H1 (cell line): ENCODE results near the gene RETREG1. TPM values are rescaled to one million over a fixed set of nuclear protein-coding genes. Genes with fewer than 3 reads are reported as not detected.

Experiments
- CTCF ChIA-PET: fragments of 300-600 bp; sonication (Branson Sonifier 250); formaldehyde crosslinking; loops from one replicate; lab custom pipeline; 2021; ENCODE audit not compliant: partially characterized antibody; lab: Charles Lee
- POLR2A ChIA-PET: fragments of 300-600 bp; sonication (Branson Sonifier 250); formaldehyde crosslinking; loops from one replicate; lab custom pipeline; 2021; ENCODE audit warnings: inconsistent platforms; ENCODE audit not compliant: partially characterized antibody; lab: Charles Lee
- DNase-seq, 2 experiments: peaks; one replicate each; pipeline versions ENCODE4 v3.0.0 to v3.0.0-alpha.2; 2010 to 2022; ENCODE audit warnings: low spot score in 2 of 2, low read depth in 1 of 2, mixed read lengths in 1 of 2
- FAIRE-seq: peaks from 2 replicates; lab custom pipeline; 2011; peaks lifted over from hg19 to GRCh38; lab: Jason Lieb, UNC
- H2AFZ ChIP-seq: 2 replicates; pipeline ENCODE4 v1.8.1; 2012; ENCODE audit warnings: low read length, inconsistent platforms
- H2AK5ac ChIP-seq: 2 replicates; pipeline ENCODE4 v1.6.1; 2013; ENCODE audit warnings: low read depth, low read length
- H2BK120ac ChIP-seq: replicated peaks from 2 replicates; pipeline ENCODE3; 2013; ENCODE audit warnings: low read depth, low read length, inconsistent platforms
- H2BK12ac ChIP-seq: 2 replicates; pipeline ENCODE4 v1.6.1; 2013; ENCODE audit warnings: low read depth, low read length
- H2BK15ac ChIP-seq: 2 replicates; pipeline ENCODE4 v1.6.1; 2013; ENCODE audit warnings: low read length
- H2BK20ac ChIP-seq: 2 replicates; pipeline ENCODE4 v1.6.1; 2013; ENCODE audit warnings: low read length
- H2BK5ac ChIP-seq: 2 replicates; pipeline ENCODE4 v1.6.1; 2013; ENCODE audit warnings: low read depth, low read length
- H3K14ac ChIP-seq: 2 replicates; pipeline ENCODE4 v1.6.1; 2013; ENCODE audit warnings: inconsistent platforms; ENCODE audit not compliant: insufficient read length
- H3K18ac ChIP-seq: 2 replicates; pipeline ENCODE4 v1.6.1; 2013; ENCODE audit warnings: low read length; ENCODE audit errors: extremely low read depth
- H3K23ac ChIP-seq: 2 replicates; pipeline ENCODE4 v1.6.1; 2013; ENCODE audit warnings: inconsistent platforms; ENCODE audit not compliant: insufficient read length
- H3K23me2 ChIP-seq: 2 replicates; pipeline ENCODE4 v1.6.1; 2013; ENCODE audit warnings: low read depth, low read length
- H3K27ac ChIP-seq: 2 replicates; pipeline ENCODE4 v1.6.1; 2011; ENCODE audit warnings: low read depth, low read length, inconsistent platforms
- H3K27me3 ChIP-seq, 4 experiments: replicated peaks in 1 of 4; 1 replicate in 1 of 4; 2 replicates in 3 of 4; pipeline versions ENCODE4 v1.6.1 to v1.8.1; 2011 to 2013; ENCODE audit warnings: low read length in 3 of 4, mild to moderate bottlenecking in 3 of 4, inconsistent platforms in 2 of 4, mixed read lengths in 2 of 4, moderate library complexity in 1 of 4; ENCODE audit not compliant: control insufficient read depth in 3 of 4, insufficient read depth in 3 of 4; ENCODE audit errors: extremely low read depth in 1 of 4
- H3K36me3 ChIP-seq, 4 experiments: 2 replicates each; pipeline versions ENCODE4 v1.6.1 to v1.8.1; 2011 to 2013; ENCODE audit warnings: mild to moderate bottlenecking in 4 of 4, low read length in 3 of 4, moderate library complexity in 2 of 4, control low read depth in 1 of 4, inconsistent platforms in 1 of 4; ENCODE audit not compliant: insufficient read depth in 4 of 4, control insufficient read depth in 2 of 4
- H3K4ac ChIP-seq: replicated peaks from 2 replicates; pipeline ENCODE3; 2013; ENCODE audit warnings: low read length, low read depth, mixed read lengths, inconsistent platforms; ENCODE audit not compliant: insufficient read length
- H3K4me1 ChIP-seq, 4 experiments: replicated peaks in 1 of 4; 1 replicate in 1 of 4; 2 replicates in 3 of 4; pipeline versions ENCODE4 v1.6.1 to v1.8.1; 2011 to 2013; ENCODE audit warnings: low read length in 3 of 4, inconsistent platforms in 2 of 4, mixed read lengths in 1 of 4; ENCODE audit not compliant: insufficient read depth in 4 of 4, control insufficient read depth in 3 of 4
- H3K4me2 ChIP-seq, 2 experiments: 2 replicates each; pipeline versions ENCODE4 v1.6.1 to v1.8.1; 2011 to 2013; ENCODE audit warnings: low read depth in 2 of 2, low read length in 2 of 2, control low read depth in 1 of 2, inconsistent platforms in 1 of 2, mild to moderate bottlenecking in 1 of 2; ENCODE audit not compliant: insufficient read depth in 1 of 2
- H3K4me3 ChIP-seq, 4 experiments: fragments of 200-600, 300-600 bp in 1 of 4; sonication (generic), shearing (Covaris generic), sonication (Bioruptor Twin) in 1 of 4; 2 replicates each; pipeline versions ENCODE4 v1.5.1 to v1.8.1; 2011 to 2016; ENCODE audit warnings: low read length in 4 of 4, low read depth in 3 of 4, control low read depth in 2 of 4, inconsistent platforms in 2 of 4, mild to moderate bottlenecking in 2 of 4, mixed read lengths in 1 of 4, moderate library complexity in 1 of 4; ENCODE audit not compliant: insufficient read depth in 2 of 4; ENCODE audit errors: extremely low read depth in 1 of 4
- H3K56ac ChIP-seq: replicated peaks from 2 replicates; pipeline ENCODE3; 2013; ENCODE audit warnings: low read depth, mild to moderate bottlenecking, mixed read lengths, low read length, inconsistent platforms; ENCODE audit not compliant: insufficient read length
- H3K79me1 ChIP-seq: 2 replicates; pipeline ENCODE4 v1.6.1; 2013; ENCODE audit warnings: low read depth, low read length, control low read depth
- H3K79me2 ChIP-seq, 2 experiments: 2 replicates each; pipeline versions ENCODE4 v1.6.1 to v1.8.1; 2012 to 2013; ENCODE audit warnings: low read length in 2 of 2, mild to moderate bottlenecking in 2 of 2, inconsistent platforms in 1 of 2; ENCODE audit not compliant: insufficient read depth in 2 of 2, control insufficient read depth in 1 of 2
- H3K9ac ChIP-seq, 4 experiments: replicated peaks in 1 of 4; 1 replicate in 1 of 4; 2 replicates in 3 of 4; pipeline versions ENCODE4 v1.6.1 to v1.8.1; 2011 to 2013; ENCODE audit warnings: low read depth in 3 of 4, low read length in 3 of 4, control low read depth in 2 of 4, mild to moderate bottlenecking in 2 of 4, moderate library complexity in 2 of 4, inconsistent platforms in 1 of 4; ENCODE audit errors: extremely low read depth in 1 of 4
- H3K9me3 ChIP-seq, 2 experiments: 2 replicates each; pipeline versions ENCODE4 v1.6.1 to v1.8.1; 2012 to 2013; ENCODE audit warnings: mild to moderate bottlenecking in 2 of 2, moderate library complexity in 2 of 2, control low read depth in 1 of 2, inconsistent platforms in 1 of 2, low read depth in 1 of 2, low read length in 1 of 2, mixed read lengths in 1 of 2; ENCODE audit not compliant: insufficient read depth in 2 of 2
- H4K20me1 ChIP-seq, 2 experiments: replicated peaks in 1 of 2; 2 replicates each; pipeline versions ENCODE3 to v1.8.1; 2011 to 2013; ENCODE audit warnings: inconsistent platforms in 2 of 2, low read length in 2 of 2, mild to moderate bottlenecking in 1 of 2; ENCODE audit not compliant: insufficient read depth in 2 of 2, control insufficient read depth in 1 of 2
- H4K5ac ChIP-seq: 2 replicates; pipeline ENCODE4 v1.6.1; 2013; ENCODE audit warnings: low read length, low read depth, mixed read lengths, inconsistent platforms; ENCODE audit not compliant: insufficient read length
- H4K8ac ChIP-seq: 2 replicates; pipeline ENCODE4 v1.8.0; 2013; ENCODE audit warnings: mild to moderate bottlenecking, moderate library complexity, low read length, inconsistent platforms; ENCODE audit not compliant: insufficient read depth; ENCODE audit errors: extremely low read depth
- H4K91ac ChIP-seq: replicated peaks from 2 replicates; pipeline ENCODE3; 2013; ENCODE audit warnings: low read length, mixed read lengths, inconsistent platforms; ENCODE audit not compliant: insufficient read length
- EP300 ChIP-seq, 2 experiments: IDR thresholded peaks; 1 replicate in 1 of 2; 2 replicates in 1 of 2; pipeline ENCODE4 v1.6.1; 2011 to 2012; ENCODE audit warnings: low read depth in 2 of 2, low read length in 2 of 2, mild to moderate bottlenecking in 2 of 2, borderline replicate concordance in 1 of 2, inconsistent platforms in 1 of 2, moderate library complexity in 1 of 2
- SP2 ChIP-seq: IDR thresholded peaks from 2 replicates; pipeline ENCODE4 v1.6.1; 2012; ENCODE audit warnings: mild to moderate bottlenecking, low read length, inconsistent platforms
- WGBS, 2 experiments: shearing (Covaris generic) in 1 of 2; methylation state at CpG; one replicate each; pipeline versions ENCODE4 v1.1.6 to v1.1.7; 2013 to 2015; ENCODE audit warnings: low lambda C conversion rate in 2 of 2, mixed read lengths in 2 of 2, inconsistent platforms in 1 of 2, low coverage in 1 of 2, missing lambda C conversion rate in 1 of 2; ENCODE audit not compliant: insufficient replicate concordance in 2 of 2, insufficient coverage in 1 of 2, insufficient read length in 1 of 2; ENCODE audit errors: extremely low coverage in 1 of 2, missing lambda C conversion rate in 1 of 2; 5-methylcytosine and 5-hydroxymethylcytosine counted together
- polyA plus RNA-seq, 7 experiments: library from polyadenylated mRNA; depleted of rRNA in 3 of 7; stranded (reverse) in 5 of 7; unstranded in 2 of 7; fragments of >200 nt in 5 of 7; fragments of 200-250 nt in 2 of 7; gene quantifications; 1 replicate in 5 of 7; 2 replicates in 1 of 7; 4 replicates in 1 of 7; pipeline versions ENCODE4 v1.2.1 to v1.2.3, GENCODE V29; 2011 to 2013; ENCODE audit warnings: missing spikeins in 2 of 7, mixed read lengths in 2 of 7
- total RNA-seq: library from RNA; stranded (reverse); fragmentation: NEBNext Ultra II Directional; extraction: Animal tissue kit (Norgen Biotek cat#: 25700); gene quantifications from 2 replicates; pipeline ENCODE4 v1.2.1, GENCODE V29; 2021

Gene RETREG1
- total and polyA plus RNA-seq, 2 of the 8 experiments (the other 6 are each of a cell fraction or from before 2014, with no cell fraction given) = 0.62 to 1.9 TPM

DNA sequence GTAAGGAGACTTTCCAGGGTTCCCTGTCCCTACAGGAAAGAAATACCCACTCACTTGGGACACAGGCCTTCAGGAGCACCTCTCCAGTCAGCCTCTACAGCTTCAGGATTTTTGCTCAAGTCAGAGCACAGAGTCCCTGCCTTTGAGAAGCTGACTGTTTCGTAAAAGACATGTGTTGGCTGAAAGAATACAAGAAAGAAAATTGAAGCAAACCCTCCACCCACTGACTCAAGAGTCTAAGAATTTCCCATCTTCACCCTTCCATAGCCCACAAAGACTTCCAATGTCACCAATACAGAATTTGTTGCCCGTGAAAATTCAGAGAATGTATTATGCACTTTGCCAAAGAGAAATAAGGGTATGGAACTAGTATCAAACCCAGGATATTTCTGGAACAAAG lies 98.2 kb downstream of the RETREG1 start:
- TF ChIP-seq EP300 (IDR thresholded peaks at IDR 0.05; ENCODE audit: borderline replicate concordance in 1 of 2, low read depth in 2 of 2, low read length in 2 of 2) (no peak), SP2 (no peak)
- no peak overlapping the region for H3K9ac ChIP-seq
- no peaks in the 10 kb centered on the region for H3K36me3 ChIP-seq
- WGBS, 2 experiments = 95% methylated on average over 2 of the region's 2 CpGs; no CpG with 5 or more reads in 1 of the 2 experiments
- ChIA-PET POLR2A (no interaction called here), CTCF (no interaction called here)
- H3K4me2 ChIP-seq = no peak overlapping the region
- no peaks in the 10 kb centered on the region for H4K20me1 ChIP-seq
- no peak overlapping the region for H3K56ac ChIP-seq
- no peak overlapping the region for H3K4ac ChIP-seq
- H3K79me2 ChIP-seq = no peaks in the 10 kb centered on the region
- no peak overlapping the region for H3K23ac ChIP-seq
- no peak overlapping the region for H4K8ac ChIP-seq
- H2AK5ac ChIP-seq = no peak overlapping the region
- no peak overlapping the region for H3K4me3 ChIP-seq
- no peak overlapping the region for H2BK15ac ChIP-seq
- no peak overlapping the region for H2BK120ac ChIP-seq
- H2BK12ac ChIP-seq = no peak overlapping the region
- H2AFZ ChIP-seq = no peak overlapping the region
- no peak overlapping the region for H2BK5ac ChIP-seq
- H4K5ac ChIP-seq = no peak overlapping the region
- no peak overlapping the region for H3K14ac ChIP-seq
- no peak overlapping the region for H3K18ac ChIP-seq
- H3K79me1 ChIP-seq = no peaks in the 10 kb centered on the region
- DNase-seq (no peak), FAIRE-seq (no peak)
- no peaks in the 10 kb centered on the region for H3K27me3 ChIP-seq
- no peaks in the 10 kb centered on the region for H3K4me1 ChIP-seq
- no peak overlapping the region for H2BK20ac ChIP-seq
- no peaks in the 10 kb centered on the region for H3K23me2 ChIP-seq
- no peak overlapping the region for H4K91ac ChIP-seq
- no peaks in the 10 kb centered on the region for H3K9me3 ChIP-seq
- no peak overlapping the region for H3K27ac ChIP-seq
